Measurements from ENCODE around the gene CLEC10A. TPM values are rescaled to one million over a fixed set of nuclear protein-coding genes. Genes with fewer than 3 reads are reported as not detected.

The CLEC10A gene
- total RNA-seq, 4 donors from 2014 or later, result 6.3 to 7.0 TPM; not detected in 2

DNA sequence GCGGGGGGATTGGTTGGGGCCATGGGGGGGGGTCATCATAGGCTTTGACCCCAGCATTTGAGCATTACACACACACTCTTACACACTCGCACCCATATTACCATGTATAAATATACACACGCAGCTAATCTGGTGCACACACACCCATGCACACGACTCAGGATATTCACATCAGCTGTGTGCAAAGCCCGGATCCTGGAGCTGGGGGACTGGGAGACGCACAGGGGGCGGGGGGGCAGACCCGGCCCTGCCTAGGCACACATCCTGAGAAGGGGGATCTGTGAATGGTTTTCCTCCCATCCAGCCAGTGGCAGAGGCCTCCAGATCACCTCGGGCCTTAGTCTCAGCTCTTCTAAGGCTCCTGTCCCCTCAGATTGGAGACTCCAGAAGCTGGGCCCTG lies 28.9 kb upstream of the CLEC10A start:
- Histone ChIP-seq H3K27me3 (no peaks in the 10 kb centered on the region), H3K27ac (no peak overlapping the region), H3K4me1 (no peaks in the 10 kb centered on the region), H3K4me3 (no peak overlapping the region), H3K36me3 (no peaks in the 10 kb centered on the region), H3K9me3 (no peaks in the 10 kb centered on the region)
- WGBS, 2 donors (ENCODE audit: low coverage in 1 of 2), result 68 to 93% methylated on average over 3 to 9 of the region's 9 CpGs
- TF ChIP-seq POLR2AphosphoS5 (IDR thresholded peaks at IDR 0.05), result no peak
- TF ChIP-seq EP300 (IDR thresholded peaks at IDR 0.05; ENCODE audit: low read depth), result no peak
- TF ChIP-seq, protein P1, sequence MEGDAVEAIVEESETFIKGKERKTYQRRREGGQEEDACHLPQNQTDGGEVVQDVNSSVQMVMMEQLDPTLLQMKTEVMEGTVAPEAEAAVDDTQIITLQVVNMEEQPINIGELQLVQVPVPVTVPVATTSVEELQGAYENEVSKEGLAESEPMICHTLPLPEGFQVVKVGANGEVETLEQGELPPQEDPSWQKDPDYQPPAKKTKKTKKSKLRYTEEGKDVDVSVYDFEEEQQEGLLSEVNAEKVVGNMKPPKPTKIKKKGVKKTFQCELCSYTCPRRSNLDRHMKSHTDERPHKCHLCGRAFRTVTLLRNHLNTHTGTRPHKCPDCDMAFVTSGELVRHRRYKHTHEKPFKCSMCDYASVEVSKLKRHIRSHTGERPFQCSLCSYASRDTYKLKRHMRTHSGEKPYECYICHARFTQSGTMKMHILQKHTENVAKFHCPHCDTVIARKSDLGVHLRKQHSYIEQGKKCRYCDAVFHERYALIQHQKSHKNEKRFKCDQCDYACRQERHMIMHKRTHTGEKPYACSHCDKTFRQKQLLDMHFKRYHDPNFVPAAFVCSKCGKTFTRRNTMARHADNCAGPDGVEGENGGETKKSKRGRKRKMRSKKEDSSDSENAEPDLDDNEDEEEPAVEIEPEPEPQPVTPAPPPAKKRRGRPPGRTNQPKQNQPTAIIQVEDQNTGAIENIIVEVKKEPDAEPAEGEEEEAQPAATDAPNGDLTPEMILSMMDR (IDR thresholded peaks at IDR 0.05), result no peak
- no peak for TF ChIP-seq POLR2A (IDR thresholded peaks at IDR 0.05)
- in situ Hi-C loops (cut with MboI; ENCODE audit: low pct_ligation_motif_present in 1 of 4, low pct_unique_long_range_greater_than_20kb in 1 of 4, low sequenced_read_pairs in 3 of 4), result no loop called here
- no peak for DNase-seq
- intact Hi-C loops (cut with DNase I; ENCODE audit: low total_unique reads), result no loop called here

DNA sequence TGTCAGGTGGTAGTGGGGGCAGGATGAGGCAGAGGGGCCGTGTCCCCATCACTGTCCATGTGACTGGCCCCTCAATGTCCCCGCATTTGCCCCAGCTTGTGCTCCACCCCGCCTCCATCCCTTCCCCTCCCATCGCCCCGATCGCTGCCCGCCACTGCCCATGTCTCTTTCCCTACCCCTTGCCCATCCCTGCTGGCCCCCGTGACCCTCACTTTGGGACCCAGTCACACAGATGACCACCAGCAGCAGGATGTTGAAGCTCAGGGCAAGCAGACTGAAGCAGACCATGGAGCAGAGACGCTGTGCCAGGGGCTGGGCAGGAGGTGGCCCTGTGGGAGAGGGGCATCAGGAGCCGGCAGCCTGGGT lies 28.5 kb upstream of the CLEC10A start:
- Histone ChIP-seq H3K4me3 (no peak overlapping the region), H3K27me3 (no peaks in the 10 kb centered on the region), H3K27ac (no peak overlapping the region), H3K9me3 (no peaks in the 10 kb centered on the region), H3K4me1 (no peaks in the 10 kb centered on the region), H3K36me3 (no peaks in the 10 kb centered on the region)
- DNase-seq, result no peak
- TF ChIP-seq, protein P1 (IDR thresholded peaks at IDR 0.05), result no peak
- TF ChIP-seq POLR2A (IDR thresholded peaks at IDR 0.05) (no peak), POLR2AphosphoS5 (IDR thresholded peaks at IDR 0.05) (no peak), EP300 (IDR thresholded peaks at IDR 0.05; ENCODE audit: low read depth) (no peak)
- in situ Hi-C loops (cut with MboI; ENCODE audit: low pct_ligation_motif_present in 1 of 4, low pct_unique_long_range_greater_than_20kb in 1 of 4, low sequenced_read_pairs in 3 of 4) (no loop called here), intact Hi-C loops (cut with DNase I; ENCODE audit: low total_unique reads) (no loop called here)
- WGBS, 2 donors (ENCODE audit: low coverage in 1 of 2), result 89% methylated on average over 10 of the region's 10 CpGs; no CpG with 5 or more reads in 1 of the 2 donors

DNA sequence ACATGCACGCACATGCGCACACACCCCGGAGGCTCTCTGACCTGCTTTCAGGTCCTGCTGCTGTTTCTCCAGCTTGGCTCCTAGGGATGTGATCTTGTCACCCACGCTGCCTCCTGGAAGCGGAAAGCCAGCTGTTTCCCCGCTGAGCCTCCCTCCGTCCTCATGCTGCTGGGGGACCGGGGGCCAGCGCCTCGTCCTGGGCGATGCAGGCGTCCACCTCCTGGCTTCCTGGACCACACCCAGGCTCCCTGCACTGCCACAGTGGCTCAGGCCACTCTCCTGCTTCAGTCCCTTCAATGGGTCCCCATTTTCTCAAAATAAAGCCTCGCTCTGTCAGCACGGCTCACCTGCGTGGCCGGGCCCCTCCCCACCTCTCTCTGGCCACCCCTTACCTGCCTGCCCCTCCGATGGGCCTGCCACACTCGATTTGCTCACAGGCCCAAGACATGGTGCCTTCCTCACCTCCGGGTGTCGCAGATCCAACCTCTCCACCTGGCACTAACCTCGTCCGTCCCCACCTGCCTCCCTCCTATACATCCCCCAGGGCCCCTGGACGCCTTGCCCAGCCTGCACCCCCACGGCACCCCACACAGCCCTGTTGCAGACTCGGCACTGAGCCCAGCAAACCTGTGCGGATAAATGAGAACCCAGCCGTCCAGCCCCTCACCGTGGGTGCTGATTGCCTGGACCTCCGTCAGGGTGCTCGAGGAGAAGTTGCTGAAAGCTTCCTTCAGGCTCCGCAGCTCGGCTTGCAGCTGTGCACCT lies 27.9 kb upstream of the CLEC10A start:
- H3K36me3 ChIP-seq, result no peaks in the 10 kb centered on the region
- TF ChIP-seq POLR2AphosphoS5 (IDR thresholded peaks at IDR 0.05), result no peak
- TF ChIP-seq EP300 (IDR thresholded peaks at IDR 0.05; ENCODE audit: low read depth), result no peak
- TF ChIP-seq, protein P1 (IDR thresholded peaks at IDR 0.05), result no peak
- TF ChIP-seq POLR2A (IDR thresholded peaks at IDR 0.05), result no peak
- no peaks in the 10 kb centered on the region for H3K9me3 ChIP-seq
- in situ Hi-C loops (cut with MboI; ENCODE audit: low pct_ligation_motif_present in 1 of 4, low pct_unique_long_range_greater_than_20kb in 1 of 4, low sequenced_read_pairs in 3 of 4) (no loop called here), intact Hi-C loops (cut with DNase I; ENCODE audit: low total_unique reads) (no loop called here)
- H3K27me3 ChIP-seq, result peaks cover 5% of the 10 kb centered on the region
- no peak for DNase-seq
- no peaks in the 10 kb centered on the region for H3K4me1 ChIP-seq
- WGBS, 2 donors (ENCODE audit: low coverage in 1 of 2), result 80% methylated on average over 1 to 31 of the region's 32 CpGs
- H3K4me3 ChIP-seq, result no peak overlapping the region
- no peak overlapping the region for H3K27ac ChIP-seq

DNA sequence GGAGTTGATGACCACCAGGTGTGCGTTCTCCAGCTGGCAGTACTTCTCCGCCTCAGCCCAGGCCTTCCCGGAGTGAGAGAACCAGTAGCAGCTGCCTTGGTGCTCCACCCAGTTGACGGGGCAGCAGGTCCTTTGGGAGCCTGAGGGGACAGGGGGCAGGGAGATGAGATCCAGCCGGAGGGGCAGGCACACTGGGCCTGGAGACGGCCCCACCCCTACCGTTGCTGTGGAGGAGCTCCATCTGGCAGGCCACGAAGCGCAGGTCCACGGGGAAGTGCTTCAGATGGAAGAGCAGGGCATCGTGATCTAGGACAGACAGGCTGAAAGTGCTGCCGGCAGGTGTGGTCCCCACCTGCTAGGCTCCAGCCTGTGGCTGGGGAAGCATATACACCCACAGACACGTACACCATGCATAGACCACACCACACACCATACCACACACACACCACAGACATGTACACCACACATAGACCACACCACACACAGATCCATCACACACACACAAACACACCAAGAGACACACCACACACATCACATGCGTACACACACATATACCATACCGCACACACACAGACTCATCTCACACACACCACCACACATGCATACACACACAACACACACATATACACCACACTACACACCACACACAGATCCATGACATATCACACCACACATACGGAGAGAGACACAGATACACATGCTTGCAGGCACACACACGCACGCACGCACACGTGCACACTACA lies 27.1 kb upstream of the CLEC10A start:
- Histone ChIP-seq H3K4me3 (no peak overlapping the region), H3K9me3 (no peaks in the 10 kb centered on the region), H3K27ac (no peak overlapping the region), H3K4me1 (no peaks in the 10 kb centered on the region), H3K36me3 (no peaks in the 10 kb centered on the region), H3K27me3 (peaks cover 11% of the 10 kb centered on the region)
- TF ChIP-seq, protein P1 (IDR thresholded peaks at IDR 0.05), result no peak
- TF ChIP-seq POLR2AphosphoS5 (IDR thresholded peaks at IDR 0.05) (no peak), POLR2A (IDR thresholded peaks at IDR 0.05) (no peak)
- DNase-seq, result no peak
- 60 to 100% methylated on average over 5 to 20 of the region's 20 CpGs for WGBS, 2 donors (ENCODE audit: low coverage in 1 of 2)
- in situ Hi-C loops (cut with MboI; ENCODE audit: low pct_ligation_motif_present in 1 of 4, low pct_unique_long_range_greater_than_20kb in 1 of 4, low sequenced_read_pairs in 3 of 4), result no loop called here
- intact Hi-C loops (cut with DNase I; ENCODE audit: low total_unique reads), result no loop called here

Data from transverse colon (tissue), 4 donors.